Measurements from ENCODE around the gene PANK2. TPM values are rescaled to one million over a fixed set of nuclear protein-coding genes. Genes with fewer than 3 reads are reported as not detected.

The PANK2 gene
- total RNA-seq, 1 donor from 2014 or later: 59.3 TPM

GRCh38 chr20:3914446-3914845 is 25.3 kb downstream of the PANK2 start:
- Mint-ChIP-seq H3K27me3 (ENCODE audit: low read depth, unreplicated experiment) (no peaks in the 10 kb centered on the region), H3K36me3 (ENCODE audit: low read depth, unreplicated experiment) (peaks cover 30% of the 10 kb centered on the region), H3K4me3 (ENCODE audit: unreplicated experiment) (no peak overlapping the region), H3K27ac (ENCODE audit: unreplicated experiment) (no peak overlapping the region), H3K4me1 (ENCODE audit: low read depth, unreplicated experiment) (peaks cover 16% of the 10 kb centered on the region), H3K9me3 (ENCODE audit: unreplicated experiment) (no peaks in the 10 kb centered on the region)
- TF ChIP-seq CTCF (IDR thresholded peaks at IDR 0.05; ENCODE audit: insufficient read depth, low read depth, low read length) (no peak), EZH2 (IDR thresholded peaks at IDR 0.05; ENCODE audit: insufficient read depth, low read length) (no peak)
- H3K27me3 ChIP-seq (ENCODE audit: insufficient read depth, low read length): no peaks in the 10 kb centered on the region
- H3K27ac ChIP-seq (ENCODE audit: low read depth, low read length): no peak overlapping the region
- H3K9ac ChIP-seq (ENCODE audit: low read length): no peak overlapping the region
- no peak overlapping the region for H3K4me3 ChIP-seq (ENCODE audit: insufficient read depth, low read depth, low read length)
- FAIRE-seq: no peak
- H2AFZ ChIP-seq (ENCODE audit: low read depth, low read length): no peak overlapping the region
- peaks cover 97% of the 10 kb centered on the region for H3K79me2 ChIP-seq (ENCODE audit: insufficient read depth, low read length)
- no peaks in the 10 kb centered on the region for H3K4me1 ChIP-seq (ENCODE audit: insufficient read depth, low read length)
- no peak for DNase-seq (ENCODE audit: low read depth)
- peaks cover 84% of the 10 kb centered on the region for H4K20me1 ChIP-seq (ENCODE audit: insufficient read depth, low read length)
- no peak overlapping the region for H3K4me2 ChIP-seq (ENCODE audit: low read length)
- H3K36me3 ChIP-seq (ENCODE audit: insufficient read depth, low read length): peaks cover 54% of the 10 kb centered on the region
- H3K9me3 ChIP-seq (ENCODE audit: insufficient read depth, low read depth, low read length): no peaks in the 10 kb centered on the region

GRCh38 chr20:3915691-3916090 is 26.5 kb downstream of the PANK2 start:
- Histone ChIP-seq H3K27ac (ENCODE audit: low read depth, low read length) (no peak overlapping the region), H3K4me1 (ENCODE audit: insufficient read depth, low read length) (no peaks in the 10 kb centered on the region), H3K4me3 (ENCODE audit: insufficient read depth, low read depth, low read length) (no peak overlapping the region), H3K9me3 (ENCODE audit: insufficient read depth, low read depth, low read length) (no peaks in the 10 kb centered on the region), H3K9ac (ENCODE audit: low read length) (no peak overlapping the region), H3K79me2 (ENCODE audit: insufficient read depth, low read length) (peaks cover 90% of the 10 kb centered on the region), H3K36me3 (ENCODE audit: insufficient read depth, low read length) (peaks cover 49% of the 10 kb centered on the region), H3K27me3 (ENCODE audit: insufficient read depth, low read length) (no peaks in the 10 kb centered on the region), H4K20me1 (ENCODE audit: insufficient read depth, low read length) (peaks cover 79% of the 10 kb centered on the region), H2AFZ (ENCODE audit: low read depth, low read length) (no peak overlapping the region), H3K4me2 (ENCODE audit: low read length) (no peak overlapping the region)
- Mint-ChIP-seq H3K27ac (ENCODE audit: unreplicated experiment) (peak overlapping the region; percentile 48), H3K36me3 (ENCODE audit: low read depth, unreplicated experiment) (peaks cover 27% of the 10 kb centered on the region), H3K9me3 (ENCODE audit: unreplicated experiment) (no peaks in the 10 kb centered on the region), H3K4me1 (ENCODE audit: low read depth, unreplicated experiment) (peaks cover 16% of the 10 kb centered on the region), H3K4me3 (ENCODE audit: unreplicated experiment) (no peak overlapping the region), H3K27me3 (ENCODE audit: low read depth, unreplicated experiment) (no peaks in the 10 kb centered on the region)
- no peak for TF ChIP-seq EZH2 (IDR thresholded peaks at IDR 0.05; ENCODE audit: insufficient read depth, low read length)
- TF ChIP-seq CTCF (IDR thresholded peaks at IDR 0.05; ENCODE audit: insufficient read depth, low read depth, low read length): no peak
- no peak for DNase-seq (ENCODE audit: low read depth)
- no peak for FAIRE-seq

- no peak overlapping the region for H3K9ac ChIP-seq (ENCODE audit: low read length)
- no peaks in the 10 kb centered on the region for H3K4me1 ChIP-seq (ENCODE audit: insufficient read depth, low read length)
- no peaks in the 10 kb centered on the region for H3K27me3 ChIP-seq (ENCODE audit: insufficient read depth, low read length)
- Mint-ChIP-seq H3K4me1 (ENCODE audit: low read depth, unreplicated experiment) (peaks cover 18% of the 10 kb centered on the region), H3K4me3 (ENCODE audit: unreplicated experiment) (no peak overlapping the region), H3K27me3 (ENCODE audit: low read depth, unreplicated experiment) (no peaks in the 10 kb centered on the region), H3K9me3 (ENCODE audit: unreplicated experiment) (no peaks in the 10 kb centered on the region), H3K36me3 (ENCODE audit: low read depth, unreplicated experiment) (peaks cover 25% of the 10 kb centered on the region), H3K27ac (ENCODE audit: unreplicated experiment) (no peak overlapping the region)
- peaks cover 46% of the 10 kb centered on the region for H3K36me3 ChIP-seq (ENCODE audit: insufficient read depth, low read length)
- DNase-seq (ENCODE audit: low read depth) (no peak), FAIRE-seq (no peak)
- H4K20me1 ChIP-seq (ENCODE audit: insufficient read depth, low read length): peaks cover 80% of the 10 kb centered on the region
- no peak overlapping the region for H3K27ac ChIP-seq (ENCODE audit: low read depth, low read length)
- peaks cover 91% of the 10 kb centered on the region for H3K79me2 ChIP-seq (ENCODE audit: insufficient read depth, low read length)
- H3K4me2 ChIP-seq (ENCODE audit: low read length): no peak overlapping the region
- TF ChIP-seq EZH2 (IDR thresholded peaks at IDR 0.05; ENCODE audit: insufficient read depth, low read length): no peak
- TF ChIP-seq CTCF (IDR thresholded peaks at IDR 0.05; ENCODE audit: insufficient read depth, low read depth, low read length): no peak
- H3K9me3 ChIP-seq (ENCODE audit: insufficient read depth, low read depth, low read length): no peaks in the 10 kb centered on the region
- no peak overlapping the region for H3K4me3 ChIP-seq (ENCODE audit: insufficient read depth, low read depth, low read length)
- H2AFZ ChIP-seq (ENCODE audit: low read depth, low read length): no peak overlapping the region
Observed at GRCh38 chr20:3916364-3916763, 27.2 kb downstream of the PANK2 start.
